Suprapubic skin (tissue), 4 donors: ENCODE results near the gene ELMO1. TPM values are rescaled to one million over a fixed set of nuclear protein-coding genes. Genes with fewer than 3 reads are reported as not detected.

ENCODE experiments used
- DNase-seq, 2 donors: peaks; one replicate each; pipeline ENCODE4 v3.0.0-alpha.2; 2019; ENCODE audit warnings: low spot score in 2 of 2
- H3K27ac ChIP-seq: fragments of 200-600 bp; sonication (generic); one replicate; pipeline ENCODE4 v1.5.1; 2019
- H3K27me3 ChIP-seq: fragments of 200-600 bp; sonication (generic); one replicate; pipeline ENCODE4 v1.5.1; 2019
- H3K36me3 ChIP-seq: fragments of 200-600 bp; sonication (generic); one replicate; pipeline ENCODE4 v1.5.1; 2019
- H3K4me1 ChIP-seq: fragments of 200-600 bp; sonication (generic); one replicate; pipeline ENCODE4 v1.5.1; 2019
- H3K4me3 ChIP-seq: fragments of 200-600 bp; sonication (generic); one replicate; pipeline ENCODE4 v1.5.1; 2019; ENCODE audit warnings: mild to moderate bottlenecking
- H3K9me3 ChIP-seq: fragments of 200-600 bp; sonication (generic); one replicate; pipeline ENCODE4 v1.5.1; 2019
- CTCF ChIP-seq, 2 donors: fragments of 200-600 bp in 1 of 2; fragments of 450-650 bp in 1 of 2; sonication (generic) in 1 of 2; IDR thresholded peaks; one replicate each; pipeline ENCODE4 v1.5.1; 2016 to 2019; ENCODE audit warnings: antibody characterized with exemption in 2 of 2, mild to moderate bottlenecking in 1 of 2, moderate library complexity in 1 of 2
- EP300 ChIP-seq: sonication (generic); formaldehyde crosslinking; IDR thresholded peaks from one replicate; pipeline ENCODE4 v1.6.1; 2017; ENCODE audit warnings: antibody characterized with exemption
- POLR2A ChIP-seq, 2 donors: fragments of 450-650 bp; IDR thresholded peaks; one replicate each; pipeline ENCODE4 v1.6.1; 2017; ENCODE audit warnings: antibody characterized with exemption in 2 of 2, mild to moderate bottlenecking in 2 of 2, moderate library complexity in 2 of 2
- POLR2AphosphoS5 ChIP-seq, 3 donors: sonication (generic); formaldehyde crosslinking; IDR thresholded peaks; one replicate each; pipeline ENCODE4 v1.6.1; 2017; ENCODE audit warnings: antibody characterized with exemption in 3 of 3
- WGBS: methylation state at CpG from one replicate; pipeline ENCODE4 v1.1.5; 2018; 5-methylcytosine and 5-hydroxymethylcytosine counted together
- total RNA-seq, 4 donors: library from RNA; depleted of rRNA; stranded (reverse); fragments of >200 nt; gene quantifications; one replicate each; pipeline ENCODE4 v1.1.0, GENCODE V29; 2016

Gene ELMO1
- total RNA-seq, 4 donors from 2014 or later = 9.8 to 49.6 (median 22.2) TPM

GRCh38 chr7:36961693-36962092 lies 487.0 kb downstream of the ELMO1 start:
- Histone ChIP-seq H3K27me3 (no peaks in the 10 kb centered on the region), H3K27ac (no peak overlapping the region), H3K9me3 (no peaks in the 10 kb centered on the region), H3K4me1 (no peaks in the 10 kb centered on the region), H3K4me3 (no peak overlapping the region), H3K36me3 (no peaks in the 10 kb centered on the region)
- TF ChIP-seq POLR2AphosphoS5 (IDR thresholded peaks at IDR 0.05) (no peak), EP300 (no peak), POLR2A (IDR thresholded peaks at IDR 0.05) (no peak)
- no peak for DNase-seq

GRCh38 chr7:36961097-36961496 lies 487.6 kb downstream of the ELMO1 start:
- H3K36me3 ChIP-seq = no peaks in the 10 kb centered on the region
- no peak overlapping the region for H3K27ac ChIP-seq
- WGBS = 94% methylated on average over 2 of the region's 2 CpGs
- no peak for DNase-seq
- H3K4me3 ChIP-seq = no peak overlapping the region
- H3K4me1 ChIP-seq = no peaks in the 10 kb centered on the region
- H3K9me3 ChIP-seq = no peaks in the 10 kb centered on the region
- TF ChIP-seq EP300 = no peak
- no peak for TF ChIP-seq CTCF (IDR thresholded peaks at IDR 0.05)
- H3K27me3 ChIP-seq = no peaks in the 10 kb centered on the region

GRCh38 chr7:36960105-36960504 lies 488.6 kb downstream of the ELMO1 start:
- WGBS = 96% methylated on average over 1 of the region's 1 CpG
- no peak for DNase-seq

GRCh38 chr7:36958111-36958733 lies 490.4 kb downstream of the ELMO1 start:
- DNase-seq = no peak
- Histone ChIP-seq H3K9me3 (no peaks in the 10 kb centered on the region), H3K27ac (no peak overlapping the region), H3K36me3 (no peaks in the 10 kb centered on the region), H3K27me3 (no peaks in the 10 kb centered on the region), H3K4me3 (no peak overlapping the region), H3K4me1 (no peaks in the 10 kb centered on the region)
- TF ChIP-seq POLR2AphosphoS5 (IDR thresholded peaks at IDR 0.05) = no peak
- TF ChIP-seq EP300 = no peak
- no peak for TF ChIP-seq POLR2A (IDR thresholded peaks at IDR 0.05)
- no peak for TF ChIP-seq CTCF (IDR thresholded peaks at IDR 0.05)
- WGBS = 64% methylated on average over 4 of the region's 4 CpGs

More at GRCh38 chr7:36960105-36960504, 488.6 kb downstream of the ELMO1 start:
- Histone ChIP-seq H3K27ac (no peak overlapping the region), H3K9me3 (no peaks in the 10 kb centered on the region), H3K4me1 (no peaks in the 10 kb centered on the region), H3K36me3 (no peaks in the 10 kb centered on the region), H3K27me3 (no peaks in the 10 kb centered on the region), H3K4me3 (no peak overlapping the region)
- TF ChIP-seq POLR2A (IDR thresholded peaks at IDR 0.05) = no peak
- no peak for TF ChIP-seq POLR2AphosphoS5 (IDR thresholded peaks at IDR 0.05)
- no peak for TF ChIP-seq CTCF (IDR thresholded peaks at IDR 0.05)
- no peak for TF ChIP-seq EP300

GRCh38 chr7:36957620-36958019 lies 491.0 kb downstream of the ELMO1 start:
- no peaks in the 10 kb centered on the region for H3K9me3 ChIP-seq
- TF ChIP-seq POLR2AphosphoS5 (IDR thresholded peaks at IDR 0.05) = no peak
- TF ChIP-seq CTCF (IDR thresholded peaks at IDR 0.05) = no peak
- no peak for TF ChIP-seq EP300
- no peak for TF ChIP-seq POLR2A (IDR thresholded peaks at IDR 0.05)
- no peaks in the 10 kb centered on the region for H3K4me1 ChIP-seq
- no peak overlapping the region for H3K27ac ChIP-seq
- WGBS = 92% methylated on average over 3 of the region's 3 CpGs
- H3K4me3 ChIP-seq = no peak overlapping the region
- H3K27me3 ChIP-seq = no peaks in the 10 kb centered on the region
- no peak for DNase-seq
- H3K36me3 ChIP-seq = no peaks in the 10 kb centered on the region

GRCh38 chr7:36956814-36957213 lies 491.9 kb downstream of the ELMO1 start:
- no peaks in the 10 kb centered on the region for H3K27me3 ChIP-seq
- DNase-seq = no peak
- 95% methylated on average over 6 of the region's 6 CpGs for WGBS
- H3K36me3 ChIP-seq = no peaks in the 10 kb centered on the region
- no peak for TF ChIP-seq EP300
- no peak for TF ChIP-seq POLR2A (IDR thresholded peaks at IDR 0.05)
- TF ChIP-seq POLR2AphosphoS5 (IDR thresholded peaks at IDR 0.05) = no peak
- H3K4me3 ChIP-seq = no peak overlapping the region
- no peaks in the 10 kb centered on the region for H3K9me3 ChIP-seq
- no peaks in the 10 kb centered on the region for H3K4me1 ChIP-seq
- H3K27ac ChIP-seq = no peak overlapping the region
